AG10803 (cell line): ENCODE data around the gene CTXN1.

Source experiments
- DNase-seq: peaks from one replicate; pipeline ENCODE4 v3.0.0; 2010; ENCODE audit warnings: low read depth
- H3K4me3 ChIP-seq: 2 replicates; pipeline ENCODE4 v1.5.1; 2011; ENCODE audit warnings: mild to moderate bottlenecking, low read length, control low read depth
- CTCF ChIP-seq: conservative IDR thresholded peaks from 2 replicates; pipeline ENCODE4 v1.5.1; 2011; ENCODE audit warnings: mild to moderate bottlenecking, low read length, control low read depth, inconsistent platforms

Gene CTXN1

GRCh38 chr19:7883796-7884570, 42.0 kb downstream of the CTXN1 start:
- TF ChIP-seq CTCF, result no peak
- DNase-seq, result peak; percentile 79
- no peak overlapping the region for H3K4me3 ChIP-seq

- TF ChIP-seq CTCF, result no peak
- DNase-seq, result no peak
- no peak overlapping the region for H3K4me3 ChIP-seq
These were observed 42.8 kb downstream of the CTXN1 start for GRCh38 chr19:7883105-7883504.

DNA sequence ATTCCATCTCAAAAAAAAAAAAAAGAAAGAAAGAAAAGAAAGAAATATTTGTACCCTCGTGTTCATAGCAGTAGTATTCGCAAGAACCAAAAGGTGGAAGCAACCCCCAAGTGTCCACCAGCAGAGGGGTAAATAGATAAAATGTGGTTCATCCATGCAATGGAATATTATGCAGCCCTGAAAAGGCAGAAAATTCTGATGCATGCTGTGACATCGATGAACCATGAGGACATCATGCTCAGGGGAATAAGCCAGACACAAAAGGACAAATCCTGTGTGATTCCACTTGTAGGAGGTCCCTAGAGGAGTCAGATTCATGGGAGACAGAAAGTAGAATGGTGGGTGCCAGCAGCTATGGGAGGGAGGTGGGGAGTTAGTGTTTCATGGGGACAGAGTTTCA, 44.0 kb downstream of the CTXN1 start:
- H3K4me3 ChIP-seq, result no peak overlapping the region
- DNase-seq, result no peak
- TF ChIP-seq CTCF, result no peak

- DNase-seq, result no peak
- no peak overlapping the region for H3K4me3 ChIP-seq
- no peak for TF ChIP-seq CTCF
These were observed 46.1 kb downstream of the CTXN1 start for GRCh38 chr19:7879836-7880235.

GRCh38 chr19:7879111-7879807, 46.7 kb downstream of the CTXN1 start:
- no peak overlapping the region for H3K4me3 ChIP-seq
- DNase-seq, result no peak
- no peak for TF ChIP-seq CTCF

DNA sequence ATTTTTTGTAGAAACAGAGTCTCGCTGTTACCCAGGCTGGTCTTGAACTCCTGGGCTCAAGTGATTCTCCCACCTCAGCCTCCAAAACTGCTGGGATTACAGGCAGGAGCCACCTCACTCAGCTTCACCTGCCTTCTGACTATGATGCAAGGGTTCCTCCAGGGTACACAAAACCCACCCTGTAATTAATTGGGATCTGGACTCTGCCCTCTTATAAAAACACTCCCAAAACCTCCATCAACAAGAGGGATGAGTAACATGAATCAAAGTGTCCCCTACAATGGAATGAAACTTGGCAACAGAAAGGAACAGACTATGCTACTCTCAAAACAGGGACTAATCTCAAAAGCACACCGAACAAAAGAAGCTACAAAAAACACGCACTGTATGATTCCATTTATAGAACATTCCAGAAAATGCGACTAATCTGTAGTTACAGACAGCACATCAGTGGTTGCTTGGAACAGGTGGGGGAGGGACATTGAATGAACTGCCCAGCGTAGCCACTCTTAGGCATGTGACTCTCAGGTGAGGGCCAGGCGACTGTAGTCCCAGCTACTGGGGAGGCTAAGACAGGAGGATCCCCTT, 48.6 kb downstream of the CTXN1 start:
- DNase-seq, result no peak
- TF ChIP-seq CTCF, result no peak
- no peak overlapping the region for H3K4me3 ChIP-seq
